Measurements from ENCODE around the gene MMS19. TPM values are rescaled to one million over a fixed set of nuclear protein-coding genes. Genes with fewer than 3 reads are reported as not detected.

MMS19 gene
- total RNA-seq, 4 donors from 2014 or later: 111 to 238 (median 118) TPM

- no peak overlapping the region for H3K27ac ChIP-seq
Observed at GRCh38 chr10:97462309-97462708, 35.9 kb downstream of the MMS19 start.

GRCh38 chr10:97459933-97460332, 38.3 kb downstream of the MMS19 start:
- Histone ChIP-seq H3K9me3 (no peaks in the 10 kb centered on the region), H3K27me3 (no peaks in the 10 kb centered on the region), H3K4me3 (no peak overlapping the region), H3K27ac (no peak overlapping the region), H3K4me1 (peaks cover 11% of the 10 kb centered on the region), H3K36me3 (peaks cover 97% of the 10 kb centered on the region)
- no peak for TF ChIP-seq POLR2A (IDR thresholded peaks at IDR 0.05)
- TF ChIP-seq EP300 (IDR thresholded peaks at IDR 0.05): no peak
- no peak for TF ChIP-seq POLR2AphosphoS5 (IDR thresholded peaks at IDR 0.05)
- no peak for DNase-seq (ENCODE audit: low spot score in 2 of 2)
- 78% methylated on average over 7 of the region's 7 CpGs for WGBS

More at GRCh38 chr10:97462309-97462708, 35.9 kb downstream of the MMS19 start:
- Histone ChIP-seq H3K27me3 (no peaks in the 10 kb centered on the region), H3K9me3 (no peaks in the 10 kb centered on the region), H3K36me3 (peaks cover 98% of the 10 kb centered on the region), H3K4me3 (no peak overlapping the region), H3K4me1 (peaks cover 8% of the 10 kb centered on the region)
- WGBS: 88% methylated on average over 2 of the region's 2 CpGs
- no peak for DNase-seq (ENCODE audit: low spot score in 2 of 2)
- no peak for TF ChIP-seq POLR2A (IDR thresholded peaks at IDR 0.05)
- TF ChIP-seq CTCF (IDR thresholded peaks at IDR 0.05): no peak
- no peak for TF ChIP-seq EP300 (IDR thresholded peaks at IDR 0.05)
- no peak for TF ChIP-seq POLR2AphosphoS5 (IDR thresholded peaks at IDR 0.05)

GRCh38 chr10:97459111-97459510, 39.1 kb downstream of the MMS19 start:
- DNase-seq (ENCODE audit: low spot score in 2 of 2): no peak
- 75% methylated on average over 7 of the region's 7 CpGs for WGBS
- H3K27me3 ChIP-seq: no peaks in the 10 kb centered on the region
- H3K9me3 ChIP-seq: no peaks in the 10 kb centered on the region
- H3K4me3 ChIP-seq: no peak overlapping the region
- H3K27ac ChIP-seq: no peak overlapping the region
- peaks cover 90% of the 10 kb centered on the region for H3K36me3 ChIP-seq
- peaks cover 14% of the 10 kb centered on the region for H3K4me1 ChIP-seq
- TF ChIP-seq POLR2A (IDR thresholded peaks at IDR 0.05) (no peak), CTCF (IDR thresholded peaks at IDR 0.05) (no peak), POLR2AphosphoS5 (IDR thresholded peaks at IDR 0.05) (no peak), EP300 (IDR thresholded peaks at IDR 0.05) (no peak)

- WGBS: 70% methylated on average over 3 of the region's 3 CpGs
- H3K27ac ChIP-seq: no peak overlapping the region
- peaks cover 13% of the 10 kb centered on the region for H3K4me1 ChIP-seq
- no peak for DNase-seq (ENCODE audit: low spot score in 2 of 2)
- H3K9me3 ChIP-seq: no peaks in the 10 kb centered on the region
- TF ChIP-seq POLR2A (IDR thresholded peaks at IDR 0.05) (no peak), POLR2AphosphoS5 (IDR thresholded peaks at IDR 0.05) (no peak), CTCF (IDR thresholded peaks at IDR 0.05) (no peak), EP300 (IDR thresholded peaks at IDR 0.05) (no peak)
- H3K27me3 ChIP-seq: no peaks in the 10 kb centered on the region
- peaks cover 81% of the 10 kb centered on the region for H3K36me3 ChIP-seq
- no peak overlapping the region for H3K4me3 ChIP-seq
Observed at GRCh38 chr10:97456686-97457065, 41.5 kb downstream of the MMS19 start.

- no peak overlapping the region for H3K4me3 ChIP-seq
- peaks cover 81% of the 10 kb centered on the region for H3K36me3 ChIP-seq
- H3K4me1 ChIP-seq: peaks cover 19% of the 10 kb centered on the region
- no peak for DNase-seq (ENCODE audit: low spot score in 2 of 2)
- 59% methylated on average over 5 of the region's 5 CpGs for WGBS
- no peaks in the 10 kb centered on the region for H3K9me3 ChIP-seq
- no peaks in the 10 kb centered on the region for H3K27me3 ChIP-seq
- H3K27ac ChIP-seq: no peak overlapping the region
- TF ChIP-seq EP300 (IDR thresholded peaks at IDR 0.05) (no peak), POLR2AphosphoS5 (IDR thresholded peaks at IDR 0.05) (no peak), CTCF (IDR thresholded peaks at IDR 0.05) (no peak), POLR2A (IDR thresholded peaks at IDR 0.05) (no peak)
Observed at GRCh38 chr10:97456034-97456685, 42.1 kb downstream of the MMS19 start.
